Middle frontal gyrus (tissue), 1 donor: Measurements from ENCODE around the gene SMG6.
"Not testable (repeated sequence)": the region's sequence is repeated elsewhere in the genome, so short reads cannot be mapped to it uniquely, and the experiment has no call there.

Experiments used
- DNase-seq: peaks from one replicate; pipeline ENCODE4 v3.0.0-alpha.2; 2015; ENCODE audit warnings: low spot score; ENCODE audit errors: extremely low spot score

SMG6 gene

GRCh38 chr17:2207815-2208515, 95.6 kb downstream of the SMG6 start:
- no peak for DNase-seq

- no peak for DNase-seq
These were observed 99.2 kb downstream of the SMG6 start for GRCh38 chr17:2204393-2204792.

- DNase-seq: no peak
These were observed 99.8 kb downstream of the SMG6 start for GRCh38 chr17:2203818-2204217.

GRCh38 chr17:2202996-2203575, 100.5 kb downstream of the SMG6 start:
- no peak for DNase-seq

- DNase-seq: no peak
These were observed 101.1 kb downstream of the SMG6 start for GRCh38 chr17:2202302-2202995.

- not testable (repeated sequence) for DNase-seq
These were observed 104.2 kb downstream of the SMG6 start for GRCh38 chr17:2199386-2199785.

GRCh38 chr17:2198927-2199326, 104.7 kb downstream of the SMG6 start:
- DNase-seq: no peak

GRCh38 chr17:2197271-2197670, 106.3 kb downstream of the SMG6 start:
- DNase-seq: no peak

GRCh38 chr17:2195729-2196128, 107.9 kb downstream of the SMG6 start:
- no peak for DNase-seq

GRCh38 chr17:2194889-2195335, 108.7 kb downstream of the SMG6 start:
- DNase-seq: no peak

GRCh38 chr17:2192367-2193057, 111.1 kb downstream of the SMG6 start:
- DNase-seq: no peak

GRCh38 chr17:2191785-2192184, 111.8 kb downstream of the SMG6 start:
- DNase-seq: no peak

- DNase-seq: no peak
These were observed 112.4 kb downstream of the SMG6 start for GRCh38 chr17:2191227-2191626.

- DNase-seq: no peak
These were observed 113.6 kb downstream of the SMG6 start for GRCh38 chr17:2190014-2190413.

GRCh38 chr17:2188971-2189630, 114.5 kb downstream of the SMG6 start:
- DNase-seq: no peak

- DNase-seq: no peak
These were observed 115.8 kb downstream of the SMG6 start for GRCh38 chr17:2187758-2188157.

GRCh38 chr17:2186937-2187336, 116.6 kb downstream of the SMG6 start:
- no peak for DNase-seq

- DNase-seq: no peak
These were observed 118.3 kb downstream of the SMG6 start for GRCh38 chr17:2184993-2185931.

- no peak for DNase-seq
These were observed 120.2 kb downstream of the SMG6 start for GRCh38 chr17:2183346-2183745.

GRCh38 chr17:2181897-2182448, 121.6 kb downstream of the SMG6 start:
- DNase-seq: no peak
